ENCODE measurements around the gene HTRA2.
"Not testable (repeated sequence)": the region's sequence is repeated elsewhere in the genome, so short reads cannot be mapped to it uniquely, and the experiment has no call there.

The HTRA2 gene

DNA sequence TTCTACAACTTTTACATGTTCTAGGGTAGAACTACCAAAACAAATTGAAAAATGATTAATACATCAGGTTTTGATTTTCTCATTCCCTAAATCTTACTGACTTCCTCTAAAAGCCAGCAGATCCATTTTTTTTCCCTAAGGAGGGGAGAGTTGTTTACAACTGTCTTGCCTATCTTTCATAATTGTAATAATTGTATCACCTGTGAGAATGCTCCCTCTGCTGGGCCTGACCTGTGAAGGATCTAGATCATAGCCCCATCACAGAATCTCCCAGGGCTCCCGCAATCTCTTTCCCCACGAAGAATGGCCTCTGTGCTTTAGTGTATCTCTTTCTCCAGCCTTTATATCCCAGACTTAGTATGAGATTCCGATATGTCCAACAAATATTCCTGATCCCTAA, 14.9 kb downstream of the HTRA2 start:
- no peak for ATAC-seq

DNA sequence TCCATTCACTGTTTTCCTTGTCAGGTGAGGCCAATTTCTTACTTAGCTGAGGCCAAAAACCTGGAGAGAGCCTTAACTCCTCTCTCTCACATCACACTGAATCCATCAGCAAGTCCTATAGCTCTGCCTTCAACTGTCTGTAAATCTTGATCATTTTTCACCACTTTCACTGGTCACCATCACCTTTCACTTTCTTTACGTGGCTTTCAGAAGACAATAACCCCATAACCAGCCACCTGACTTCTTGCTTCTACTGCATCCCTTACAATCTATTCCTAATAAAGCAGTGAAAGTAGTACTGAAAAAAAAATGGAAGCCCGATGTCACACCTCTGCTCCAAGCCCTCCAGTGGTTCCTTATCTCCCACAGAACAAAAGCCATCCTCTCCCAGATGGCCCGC, 16.3 kb downstream of the HTRA2 start:
- no peak for ATAC-seq

DNA sequence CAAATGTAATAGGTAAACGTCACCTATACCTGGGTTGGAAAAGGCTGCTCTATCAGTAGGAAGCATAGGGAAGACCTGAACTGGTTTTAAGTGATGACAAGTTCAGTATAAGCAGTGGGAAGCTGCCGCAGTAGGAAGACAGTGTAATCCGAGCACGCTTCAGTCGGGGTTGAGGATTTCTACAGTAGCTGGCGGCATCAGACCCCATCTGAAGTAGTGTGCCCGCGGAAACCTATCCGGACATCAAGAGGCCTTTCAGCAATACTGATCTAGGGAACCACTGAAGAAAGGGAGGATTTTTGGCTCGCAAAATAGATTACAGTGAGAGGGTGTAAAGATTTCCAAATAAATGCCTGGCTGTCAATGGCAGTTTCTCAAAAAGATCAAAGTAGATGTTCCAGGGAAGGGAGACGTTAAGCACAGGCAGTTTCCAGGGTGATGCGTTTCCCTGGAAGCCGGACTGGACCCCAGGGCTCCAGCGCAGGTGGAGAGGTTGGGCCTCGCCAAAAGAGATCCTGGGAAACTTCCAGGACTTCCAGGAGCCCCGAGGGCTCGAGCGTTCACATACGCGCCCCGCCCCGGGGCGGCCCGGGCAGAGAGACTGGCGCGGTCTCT, 18.7 kb downstream of the HTRA2 start:
- no peak for ATAC-seq

DNA sequence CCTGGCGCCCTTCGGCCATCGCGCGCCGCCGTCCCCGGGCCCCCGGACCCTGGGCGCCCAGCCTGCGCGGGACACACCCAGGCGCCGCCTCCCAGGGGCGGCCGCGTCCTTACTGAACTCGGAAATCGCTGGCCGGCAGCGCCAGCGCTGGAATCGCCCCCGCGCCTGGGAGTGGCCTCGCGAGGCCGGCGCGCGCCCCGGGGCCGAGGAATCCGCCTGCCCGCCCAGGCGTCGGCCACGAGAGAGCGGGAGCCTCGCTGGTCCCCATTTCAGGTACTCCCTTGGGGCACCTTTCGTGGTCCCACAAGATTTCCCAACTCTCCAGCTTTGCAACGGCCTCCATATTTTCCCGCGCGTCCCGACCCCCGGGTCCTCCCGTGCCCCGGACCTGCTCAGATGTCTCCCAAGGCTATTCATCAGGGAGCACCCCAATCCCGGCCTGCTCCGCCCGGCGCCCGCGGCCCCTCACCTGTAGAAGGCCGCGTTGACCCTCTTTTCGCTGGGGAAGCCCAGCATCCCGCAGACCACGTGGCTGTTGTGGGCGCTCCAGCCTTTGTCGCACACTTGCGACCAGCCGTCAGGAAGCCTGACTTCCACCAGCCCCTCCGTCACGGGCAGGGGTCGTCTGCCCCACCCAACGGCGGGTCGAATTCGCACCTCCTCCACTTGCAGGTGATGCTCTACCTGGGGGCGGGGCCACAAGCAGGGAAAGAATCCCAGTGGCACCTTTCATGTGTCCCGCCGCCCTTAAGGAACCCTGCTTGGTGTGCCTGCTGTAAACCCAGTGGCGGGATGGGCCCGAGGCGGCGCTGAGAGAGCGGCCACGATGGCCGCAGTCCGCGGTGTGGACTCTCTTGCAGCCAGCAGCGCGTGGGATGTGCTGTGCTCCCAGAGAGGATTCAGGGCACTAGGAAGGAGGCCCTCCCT, 19.4 kb downstream of the HTRA2 start:
- ATAC-seq = peak; percentile 27 to 36

DNA sequence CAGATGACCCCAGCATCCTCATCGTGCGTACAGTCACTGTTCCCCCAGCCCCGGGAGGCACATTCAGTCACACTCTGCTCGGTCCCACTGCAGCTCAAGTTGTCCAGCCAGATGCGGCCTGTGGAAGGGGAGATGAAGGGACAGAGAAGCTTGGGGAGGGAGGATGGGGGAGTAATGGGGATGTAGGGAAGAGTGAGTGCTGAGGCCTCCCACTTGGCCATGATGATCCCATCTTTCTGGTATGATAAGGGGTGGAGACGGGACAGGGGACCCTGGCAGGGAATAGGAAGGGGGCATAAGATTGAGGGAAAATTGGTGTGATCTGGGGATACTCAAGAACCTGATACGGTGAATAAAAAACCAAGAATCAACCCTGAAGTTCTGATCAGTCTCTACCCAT, 20.5 kb downstream of the HTRA2 start:
- ATAC-seq = no peak

DNA sequence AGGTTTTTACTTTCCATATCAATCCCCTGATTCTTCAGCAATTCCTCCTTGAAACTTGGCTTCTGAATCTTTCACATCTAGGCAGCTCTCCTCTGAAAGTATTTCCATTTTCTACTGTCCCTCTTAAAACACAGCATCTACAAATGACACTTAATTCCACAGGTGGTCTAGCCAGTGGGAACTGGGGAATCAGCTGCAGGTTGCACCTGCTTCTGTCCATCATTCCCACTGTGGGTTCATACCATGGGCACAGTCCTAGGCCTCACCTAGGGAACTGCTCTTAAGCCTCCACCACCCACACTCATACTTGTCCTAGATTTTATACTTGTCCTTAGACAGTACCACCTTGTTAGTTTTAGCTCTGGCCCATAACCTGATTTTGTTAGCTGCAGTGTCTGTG, 21.8 kb downstream of the HTRA2 start:
- no peak for ATAC-seq

DNA sequence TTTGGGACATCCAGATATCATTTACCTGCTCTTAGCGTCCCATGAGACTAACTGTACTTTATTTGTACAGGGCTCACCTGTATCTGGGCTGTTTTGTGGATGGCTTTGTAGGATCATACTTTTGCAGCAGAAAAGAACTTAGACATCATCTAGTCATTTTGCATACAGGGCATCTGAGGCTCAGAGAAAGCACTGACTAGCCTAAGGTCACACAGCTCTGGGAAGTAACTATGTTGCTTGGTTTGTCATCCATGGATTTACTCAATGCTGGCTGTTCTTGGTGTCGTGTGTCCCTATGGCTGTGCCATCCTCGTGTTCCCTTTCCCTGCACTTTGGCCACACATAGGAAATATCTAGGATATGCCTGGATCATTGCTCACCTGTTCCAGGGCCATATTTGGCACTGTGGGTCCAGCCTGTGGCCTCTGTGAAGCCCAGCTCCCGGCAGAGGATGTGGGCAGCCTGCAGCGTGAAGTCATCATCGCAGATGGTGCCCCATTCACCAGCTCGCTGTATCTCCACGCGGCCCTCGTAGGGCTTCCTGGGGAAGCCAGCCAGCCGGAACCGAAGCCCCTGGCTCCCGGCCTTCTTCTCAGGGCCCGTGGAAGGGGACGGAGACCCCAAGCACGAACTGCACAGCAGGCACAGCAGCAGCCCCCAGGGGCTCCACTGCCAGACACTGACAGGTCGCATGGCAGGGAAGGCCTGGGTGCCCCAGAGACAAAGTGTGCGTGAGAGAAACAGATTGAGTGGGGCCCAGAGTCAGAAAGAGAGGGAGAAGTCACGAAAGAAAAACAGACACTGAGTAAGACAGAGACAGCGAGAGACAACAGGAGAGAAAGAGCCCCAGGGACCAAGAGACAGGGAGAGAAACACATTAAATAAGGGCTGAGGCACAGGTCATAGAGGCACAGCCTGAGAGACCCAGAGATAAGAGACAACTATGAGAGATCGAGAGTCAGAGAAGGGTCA, 22.5 kb downstream of the HTRA2 start:
- ATAC-seq = no peak

DNA sequence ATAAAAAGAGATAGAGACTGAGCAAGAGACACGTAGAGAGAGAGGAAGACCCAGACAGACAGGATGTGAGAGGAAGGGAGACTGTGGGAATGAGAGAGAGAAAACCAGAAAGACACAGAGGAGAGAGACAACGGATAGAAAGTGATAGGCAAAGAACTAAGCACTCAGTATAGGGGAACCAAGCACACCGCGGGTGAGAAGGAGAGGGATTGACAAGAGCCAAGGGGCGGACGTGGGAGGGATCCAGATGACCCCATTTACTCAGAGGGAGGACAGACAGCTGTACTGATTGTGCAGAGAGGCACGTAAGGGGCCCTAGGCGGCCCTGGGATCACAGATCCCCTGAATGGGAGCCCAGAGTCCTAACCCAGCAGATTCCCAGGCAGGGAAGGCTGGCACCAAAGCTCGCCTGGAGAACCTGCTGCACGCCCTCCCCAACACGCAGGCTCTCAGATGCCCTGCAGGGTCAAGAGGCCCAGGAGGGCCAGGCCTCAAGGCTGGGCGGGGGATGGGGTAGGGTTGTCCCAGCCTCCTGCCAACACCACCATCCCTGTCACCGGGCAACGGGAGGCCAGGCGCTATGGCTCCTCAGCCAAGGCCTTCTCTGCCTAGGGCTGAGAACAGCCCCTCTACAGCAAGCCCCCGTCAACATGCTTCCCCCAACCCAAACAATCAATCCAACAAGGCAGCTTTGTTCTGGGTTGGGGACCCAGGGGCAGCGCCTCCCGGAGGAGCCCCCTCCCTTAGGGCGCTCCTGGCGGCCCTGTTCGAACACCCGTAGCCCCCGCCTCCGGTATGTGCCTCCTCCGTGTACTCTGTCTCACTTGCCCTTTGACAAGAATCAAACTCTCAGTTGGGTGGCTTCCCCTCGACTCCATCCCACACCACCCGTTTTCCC, 23.4 kb downstream of the HTRA2 start:
- no peak for ATAC-seq

DNA sequence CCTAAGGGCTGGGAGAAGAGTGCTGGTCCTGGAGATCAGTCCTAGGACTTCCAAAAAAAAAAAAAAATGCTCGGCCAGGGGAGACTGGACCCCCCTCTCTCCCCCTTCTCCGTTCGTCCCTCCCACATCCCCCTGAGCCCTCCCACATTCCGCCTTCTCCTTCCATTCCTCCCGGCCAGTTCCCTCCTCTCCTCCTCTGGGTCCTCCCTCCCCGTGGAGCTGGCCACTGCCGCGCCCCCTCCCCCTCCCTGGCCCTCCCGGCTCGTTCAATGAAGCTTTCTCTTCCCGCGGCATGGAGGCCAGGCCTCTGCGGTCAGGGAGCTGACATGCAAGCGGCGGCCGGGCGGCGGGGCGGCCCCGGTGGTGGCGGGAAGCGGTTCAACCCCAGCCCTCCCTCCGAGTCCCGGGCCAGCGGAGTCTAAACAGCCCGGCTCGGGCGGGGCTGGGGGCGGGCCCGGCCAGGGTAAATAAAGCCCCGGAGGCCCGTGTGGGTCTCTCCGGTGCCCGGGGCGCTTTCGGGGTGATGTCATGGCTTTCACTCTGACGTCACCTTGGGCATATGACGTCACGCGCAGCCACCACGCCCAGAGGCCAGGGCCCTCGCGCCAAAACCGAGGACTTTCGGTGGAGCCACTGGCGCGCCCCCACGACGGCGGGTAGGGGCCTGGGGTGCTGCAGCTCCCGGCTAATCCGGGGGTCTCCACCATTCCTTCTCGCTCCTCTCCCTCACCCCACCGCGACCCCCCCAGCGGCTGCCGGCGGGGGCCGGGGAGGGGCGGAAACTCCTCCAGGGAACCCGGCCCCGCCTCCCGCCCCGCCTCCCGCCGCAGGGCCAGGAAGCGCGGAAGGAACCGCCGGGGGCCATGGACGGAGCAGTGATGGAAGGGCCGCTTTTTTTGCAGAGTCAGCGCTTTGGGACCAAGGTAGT, 24.4 kb downstream of the HTRA2 start, which contains the start of the genes DOK1 and LOXL3:
TSS of gene DOK1 (plus strand) at position 829 of the 928 bp plus-strand sequence. CDS start at position 864, 35 bp downstream.
TSS of gene LOXL3 (minus strand) at position 51 of the 928 bp plus-strand sequence. CDS start 1,308 bp downstream, outside the sequence.
- peak; percentile 80 to 86 for ATAC-seq

DNA sequence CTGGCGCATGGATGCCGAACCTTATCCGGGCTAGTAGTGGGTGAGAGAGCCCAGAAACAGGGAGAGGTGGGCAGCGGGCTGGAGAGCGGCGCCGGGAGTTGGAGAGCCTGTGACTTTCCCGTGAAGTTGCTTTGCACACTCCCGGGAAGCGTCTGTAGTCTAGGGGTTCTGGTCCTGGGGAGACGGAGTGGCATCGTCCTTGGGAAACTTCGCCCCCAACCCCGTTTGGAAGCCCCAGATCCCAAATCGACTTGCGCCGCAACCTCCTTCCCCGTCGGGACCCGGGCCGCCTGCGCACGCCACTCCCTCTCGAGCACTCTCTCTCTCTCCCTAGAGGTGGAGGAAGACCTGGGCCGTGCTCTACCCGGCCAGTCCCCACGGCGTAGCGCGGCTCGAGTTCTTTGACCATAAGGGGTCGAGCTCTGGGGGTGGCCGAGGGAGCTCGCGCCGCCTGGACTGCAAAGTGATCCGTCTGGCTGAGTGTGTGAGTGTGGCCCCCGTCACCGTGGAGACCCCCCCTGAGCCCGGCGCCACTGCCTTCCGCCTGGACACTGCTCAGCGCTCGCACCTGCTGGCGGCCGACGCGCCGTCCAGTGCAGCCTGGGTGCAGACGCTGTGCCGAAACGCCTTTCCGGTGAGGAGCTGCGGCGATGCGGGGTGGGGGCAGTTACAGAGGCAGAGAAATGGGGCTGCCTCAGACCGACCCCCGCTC, 25.2 kb downstream of the HTRA2 start:
- peak; percentile 62 to 64 for ATAC-seq

DNA sequence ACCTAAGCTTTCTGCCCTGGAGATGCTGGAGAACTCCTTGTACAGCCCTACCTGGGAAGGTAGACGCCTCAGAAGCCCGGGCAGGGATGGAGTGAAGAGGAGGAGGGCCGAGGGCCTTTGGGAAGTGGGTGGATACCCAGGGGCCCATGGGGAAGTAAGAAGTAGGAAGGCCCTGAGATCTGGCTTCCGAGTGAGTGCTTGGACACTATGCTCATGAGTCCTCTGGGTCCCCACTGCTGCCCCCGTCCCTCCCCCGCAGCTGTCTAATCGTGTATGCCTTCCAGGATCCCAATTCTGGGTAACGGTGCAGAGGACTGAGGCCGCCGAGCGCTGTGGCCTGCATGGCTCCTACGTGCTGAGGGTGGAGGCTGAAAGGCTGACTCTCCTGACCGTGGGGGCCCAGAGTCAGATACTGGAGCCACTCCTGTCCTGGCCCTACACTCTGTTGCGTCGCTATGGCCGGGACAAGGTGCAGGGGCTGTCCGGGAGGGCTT, 25.9 kb downstream of the HTRA2 start:
- no peak for ATAC-seq

DNA sequence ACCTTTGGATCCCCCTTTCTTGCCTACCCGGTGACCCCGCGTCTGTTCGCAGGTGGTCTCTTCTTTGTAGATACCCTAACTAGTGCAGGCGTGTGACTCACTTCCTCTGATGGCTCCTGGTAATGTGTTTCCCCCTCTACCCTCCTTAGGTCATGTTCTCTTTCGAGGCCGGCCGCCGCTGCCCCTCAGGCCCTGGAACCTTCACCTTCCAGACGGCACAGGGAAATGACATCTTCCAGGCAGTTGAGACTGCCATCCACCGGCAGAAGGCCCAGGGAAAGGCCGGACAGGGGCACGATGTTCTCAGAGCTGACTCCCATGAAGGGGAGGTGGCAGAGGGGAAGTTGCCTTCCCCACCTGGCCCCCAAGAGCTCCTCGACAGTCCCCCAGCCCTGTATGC, 26.4 kb downstream of the HTRA2 start:
- no peak for ATAC-seq

DNA sequence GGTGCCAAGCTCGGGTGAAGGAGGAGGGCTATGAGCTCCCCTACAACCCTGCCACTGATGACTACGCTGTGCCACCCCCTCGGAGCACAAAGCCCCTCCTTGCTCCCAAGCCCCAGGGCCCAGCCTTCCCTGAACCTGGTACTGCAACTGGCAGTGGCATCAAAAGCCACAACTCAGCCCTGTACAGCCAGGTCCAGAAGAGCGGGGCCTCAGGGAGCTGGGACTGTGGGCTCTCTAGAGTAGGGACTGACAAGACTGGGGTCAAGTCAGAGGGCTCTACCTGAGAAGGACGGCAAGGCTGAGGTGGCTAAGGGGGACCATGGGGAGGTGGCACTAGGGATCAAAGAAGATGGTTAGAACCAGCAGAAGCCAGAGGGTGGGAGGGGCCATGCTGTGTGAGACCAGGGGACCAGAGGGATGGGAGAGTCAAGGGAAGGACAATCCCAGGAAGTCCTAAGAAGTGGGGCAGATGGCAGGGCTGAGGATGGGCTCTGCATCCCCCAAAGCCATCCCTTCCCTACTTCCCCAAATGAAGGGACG, 27.2 kb downstream of the HTRA2 start:
- ATAC-seq = no peak

DNA sequence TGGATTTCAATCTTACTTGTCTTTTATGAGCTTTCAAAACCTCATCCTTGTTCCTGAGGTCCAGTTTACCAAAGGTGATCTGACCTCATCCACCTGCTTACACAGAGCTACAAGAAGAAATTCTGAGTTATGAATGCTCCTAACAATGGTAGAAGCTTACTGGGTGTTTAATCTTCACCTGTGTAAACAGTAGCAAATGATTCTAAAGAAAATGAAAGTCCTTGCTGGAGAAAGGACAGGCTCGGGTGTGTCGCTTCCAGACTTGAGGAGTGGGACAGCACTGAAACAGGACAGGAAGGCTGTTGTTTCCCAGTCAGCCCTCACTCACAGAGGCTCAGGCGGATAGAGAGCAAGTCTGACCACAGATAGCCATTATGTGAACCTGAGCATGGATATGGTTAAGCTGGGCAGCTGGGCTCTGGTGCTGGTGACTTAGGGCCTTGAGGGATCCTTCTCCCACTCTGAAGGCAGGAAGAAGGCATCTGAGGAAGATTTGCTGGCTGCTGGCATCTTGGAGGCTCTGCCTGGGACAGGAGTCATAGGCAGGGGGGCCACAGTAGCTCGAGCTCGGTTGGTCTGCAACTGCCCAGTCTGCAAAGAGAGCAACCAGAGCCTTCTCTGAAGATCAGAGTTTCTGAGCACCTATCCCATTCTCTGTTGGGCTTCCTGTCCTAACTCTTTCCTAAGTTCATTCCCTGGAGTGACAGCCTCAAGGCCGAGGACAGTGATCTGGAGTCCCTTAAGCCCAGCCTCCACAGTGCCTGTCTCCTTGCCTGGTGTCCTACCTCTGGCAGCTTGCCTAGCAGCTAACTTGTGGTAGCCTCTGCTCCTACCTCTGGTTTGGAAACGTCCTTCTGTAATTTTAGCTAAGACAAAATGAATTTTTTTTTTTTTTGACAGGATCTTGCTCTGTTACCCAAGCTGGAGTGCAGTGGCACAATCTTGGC, 28.8 kb downstream of the HTRA2 start:
- ATAC-seq = no peak

DNA sequence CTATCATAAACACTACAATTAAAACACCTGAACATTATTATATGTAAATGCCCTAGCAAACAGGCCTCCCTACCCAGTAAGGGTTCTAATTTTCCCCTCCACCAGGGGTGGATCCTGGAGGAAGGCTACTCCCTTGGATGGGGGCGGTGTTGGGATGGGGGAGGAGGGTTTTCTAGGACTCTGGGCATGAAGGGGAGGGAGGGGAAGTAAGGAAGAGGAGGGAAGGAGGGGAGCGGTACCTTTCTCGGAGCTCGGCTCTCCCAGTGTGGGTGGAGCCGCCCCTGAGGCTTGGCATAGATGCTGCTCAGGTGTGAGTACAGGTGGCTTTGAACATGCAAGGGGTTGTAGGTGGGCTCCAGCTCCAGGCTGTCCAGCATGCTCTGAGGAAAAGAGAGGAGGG, 30.2 kb downstream of the HTRA2 start:
- no peak for ATAC-seq

DNA sequence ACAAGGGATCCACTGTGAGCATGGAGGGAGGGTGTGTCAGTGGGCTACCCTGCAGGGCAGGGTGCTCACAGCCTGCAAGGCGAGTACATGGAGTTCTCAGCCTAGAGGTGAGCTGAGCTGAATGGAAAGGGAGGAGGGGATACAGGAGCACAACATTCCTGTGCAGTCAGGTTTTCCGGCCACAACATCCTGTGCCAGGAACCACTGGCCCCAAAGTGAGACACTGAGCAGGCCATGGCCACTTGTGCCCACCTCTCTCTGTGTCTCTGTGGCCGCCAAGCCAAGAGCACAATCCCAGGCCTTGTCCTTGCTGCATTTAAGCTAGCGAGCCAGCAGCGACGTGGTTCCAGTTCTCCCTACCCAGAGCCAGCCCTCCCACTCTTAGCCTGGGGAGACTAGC, 30.9 kb downstream of the HTRA2 start:
- no peak for ATAC-seq

DNA sequence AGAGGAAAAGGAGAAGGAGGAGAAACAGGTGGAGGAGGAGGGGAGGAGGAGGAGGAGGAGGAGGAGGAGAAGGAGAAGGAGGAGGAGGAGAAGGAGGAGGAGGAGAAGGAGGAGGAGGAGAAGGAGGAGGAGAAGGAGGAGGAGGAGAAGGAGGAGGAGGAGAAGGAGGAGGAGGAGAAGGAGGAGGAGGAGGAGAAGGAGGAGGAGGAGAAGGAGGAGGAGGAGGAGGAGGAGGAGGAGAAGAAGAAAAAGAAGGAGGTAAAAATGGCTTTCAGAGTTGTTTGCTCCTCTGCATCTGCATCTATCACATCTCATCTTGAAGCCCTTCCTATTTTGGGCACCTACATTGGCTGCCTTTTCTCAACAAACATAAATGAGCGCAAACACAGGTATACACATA, 31.3 kb downstream of the HTRA2 start:
- not testable (repeated sequence) for ATAC-seq

DNA sequence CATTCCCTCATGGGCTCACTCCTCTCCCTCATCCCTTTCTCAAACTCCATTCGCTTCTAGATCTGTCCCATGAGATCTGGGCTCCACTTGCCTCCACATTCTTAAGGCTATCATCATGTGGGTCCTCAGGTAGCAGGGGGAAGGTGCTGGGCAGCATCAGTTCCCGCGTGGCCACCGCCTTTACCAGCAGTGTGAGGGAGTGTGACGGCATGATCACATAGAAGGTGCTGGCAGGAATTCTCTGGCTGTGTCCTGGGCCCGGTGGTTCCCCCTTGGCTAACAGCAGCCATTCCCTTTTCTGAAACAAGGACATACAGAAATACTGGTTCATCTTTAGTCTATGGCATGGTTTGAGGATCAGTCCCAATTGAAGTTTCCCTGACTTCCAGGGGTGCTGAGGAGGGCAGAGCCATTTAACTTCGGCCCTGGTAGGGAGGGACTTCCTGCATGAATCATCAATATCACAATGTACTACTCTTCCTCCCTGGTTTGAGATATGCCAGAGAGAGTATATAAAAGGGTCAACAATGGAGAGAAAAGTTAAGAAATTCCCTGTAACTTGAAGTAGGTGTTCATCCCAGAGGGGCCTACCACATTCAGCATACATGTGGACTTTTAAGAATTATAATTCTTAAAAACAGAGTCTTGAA, 32.5 kb downstream of the HTRA2 start:
- no peak for ATAC-seq

Measured in activated CD4-positive, CD25-positive, alpha-beta regulatory T cell treated with anti-CD3 and anti-CD28 coated beads, Interleukin-2, amount 50 U/mL, for 24 hours (primary cell).